T1000 (cell line): ENCODE results near the gene ARAP2.
"Not testable (repeated sequence)": the region's sequence is repeated elsewhere in the genome, so short reads cannot be mapped to it uniquely, and the experiment has no call there.

ENCODE experiments used
- DNase-seq: peaks from one replicate; lab custom pipeline; 2025; ENCODE audit warnings: mixed read lengths; lab: John Stamatoyannopoulos, UW

The ARAP2 gene

GRCh38 chr4:36182315-36182714 lies 62.0 kb downstream of the ARAP2 start:
- not testable (repeated sequence) for DNase-seq

DNA sequence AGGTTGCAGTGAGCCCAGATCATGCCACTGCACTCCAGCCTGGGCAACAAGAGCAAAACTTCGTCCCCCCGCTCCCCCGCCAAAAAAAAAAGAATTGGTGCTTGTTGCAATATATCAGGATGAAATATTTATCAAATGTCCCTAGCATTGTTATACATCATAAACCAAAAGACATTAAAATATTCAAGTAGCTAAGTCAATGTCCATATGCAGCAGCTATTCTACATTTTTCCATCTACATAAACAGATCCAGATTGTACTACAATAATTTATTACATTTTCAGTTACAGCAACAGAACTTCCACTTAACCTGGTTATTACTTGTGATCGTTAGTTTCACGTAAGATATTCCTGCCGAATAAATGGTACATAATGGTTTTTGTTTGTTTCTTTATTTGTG lies 64.1 kb downstream of the ARAP2 start:
- no peak for DNase-seq

GRCh38 chr4:36178484-36178883 lies 65.8 kb downstream of the ARAP2 start:
- no peak for DNase-seq

DNA sequence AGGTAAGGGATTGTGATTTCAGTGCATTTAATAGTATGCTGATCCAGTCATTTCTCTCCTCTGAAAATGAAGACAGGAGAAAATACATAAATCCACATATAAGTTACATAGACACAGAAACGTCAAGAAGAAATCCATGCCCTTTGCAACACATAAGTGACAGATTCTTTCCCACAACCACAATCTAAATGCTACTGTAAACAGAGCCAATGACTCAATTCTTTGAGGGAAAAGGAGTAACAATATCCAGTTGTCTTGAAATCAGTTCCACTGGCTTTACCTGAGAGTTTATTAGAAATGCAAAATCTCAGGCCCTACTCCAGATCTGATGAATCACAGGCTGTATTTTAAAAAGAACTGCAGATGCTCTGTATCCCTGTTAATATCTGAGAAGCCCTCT lies 66.4 kb downstream of the ARAP2 start:
- no peak for DNase-seq

DNA sequence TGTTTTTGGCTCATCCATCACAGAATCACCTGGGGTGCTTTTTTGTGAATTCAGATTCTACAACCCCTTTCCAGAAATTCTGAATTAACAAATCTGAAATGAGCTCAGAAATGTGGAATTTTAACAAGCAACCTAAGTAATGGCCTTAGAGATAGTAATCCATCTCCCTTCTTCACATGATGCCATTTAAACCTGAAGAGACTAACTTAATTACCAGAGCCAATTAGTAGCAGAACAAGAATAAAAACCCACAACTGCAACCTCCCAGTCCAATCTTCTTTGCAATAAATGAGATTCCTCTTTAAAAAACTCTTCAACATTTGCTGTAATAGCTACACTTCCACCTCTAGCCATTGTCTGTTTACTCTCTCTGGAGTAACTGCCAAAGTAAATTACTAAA lies 69.7 kb downstream of the ARAP2 start:
- no peak for DNase-seq

GRCh38 chr4:36173905-36174304 lies 70.4 kb downstream of the ARAP2 start:
- DNase-seq, result no peak

DNA sequence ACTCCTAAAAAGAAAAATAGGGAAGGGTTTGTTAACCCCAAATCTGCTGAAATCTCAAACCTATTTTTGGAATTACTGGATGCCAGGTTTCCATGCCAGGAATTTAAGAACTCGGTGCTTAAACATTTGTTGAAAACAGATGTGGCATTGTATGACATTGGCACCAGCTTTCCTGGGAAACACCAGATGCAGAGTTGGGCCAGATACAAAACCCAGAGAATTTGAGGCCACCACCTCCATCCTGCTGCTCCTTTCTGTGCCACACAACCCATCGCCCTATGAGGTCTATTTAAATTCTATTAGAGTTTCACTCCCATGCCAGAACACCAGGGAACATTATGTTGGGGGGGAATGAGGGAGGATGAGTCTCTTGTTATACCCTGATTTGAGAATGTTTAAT lies 71.7 kb downstream of the ARAP2 start:
- DNase-seq, result no peak

- DNase-seq, result no peak
Measured at GRCh38 chr4:36168127-36168878, 76.0 kb downstream of the ARAP2 start.

- no peak for DNase-seq
Measured at GRCh38 chr4:36165631-36166005, 78.7 kb downstream of the ARAP2 start.

DNA sequence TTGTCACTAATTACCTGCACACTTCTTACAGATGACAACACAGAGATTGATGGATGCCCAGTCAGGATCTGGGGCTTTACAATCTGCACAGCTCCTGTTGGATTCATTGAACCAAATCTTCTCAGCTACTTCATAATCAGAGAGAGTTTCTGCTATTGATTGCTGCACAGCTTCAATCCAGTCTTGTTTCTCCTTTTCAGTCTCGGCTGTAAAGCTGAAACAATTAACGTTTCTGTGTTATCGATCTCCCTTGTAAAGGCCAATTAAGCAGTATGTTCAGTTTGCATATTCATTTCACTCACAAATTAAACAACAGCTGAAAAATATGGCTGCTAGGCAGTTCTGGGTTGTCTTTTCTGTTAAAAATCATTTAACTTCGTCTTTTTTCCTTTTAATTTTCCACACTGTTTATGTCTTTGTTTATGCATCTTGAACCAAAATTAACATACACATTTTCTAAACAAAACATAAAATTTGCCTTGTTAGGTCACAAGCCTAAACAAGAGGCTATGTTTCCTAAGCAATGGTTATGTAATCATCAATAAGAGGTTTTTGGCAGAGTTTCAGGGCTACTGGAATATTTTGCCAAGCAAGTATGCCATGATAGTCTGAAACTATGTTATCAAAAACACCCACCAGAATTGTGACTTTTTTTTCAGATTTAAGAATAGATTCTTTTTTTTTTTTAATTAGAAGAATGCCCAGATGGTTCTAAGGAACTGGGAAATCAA lies 79.2 kb downstream of the ARAP2 start:
- no peak for DNase-seq

DNA sequence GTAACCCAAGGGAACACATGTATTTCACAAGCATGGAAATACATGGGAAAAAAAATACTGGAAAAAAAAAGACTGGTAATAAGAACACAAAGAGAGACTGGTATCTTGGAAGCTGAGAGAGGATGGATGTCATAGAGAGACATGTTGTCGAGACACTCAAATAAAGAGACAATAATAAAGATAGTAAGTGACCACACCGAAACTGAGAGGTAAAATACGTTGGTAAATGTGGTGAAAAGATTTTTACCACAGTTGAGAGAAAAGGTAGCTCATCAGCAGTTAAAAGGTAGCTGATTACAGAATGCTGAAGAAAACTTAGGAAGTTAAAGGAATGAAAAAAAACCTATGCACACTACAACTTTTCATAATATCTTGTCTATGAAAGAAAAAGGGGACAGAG lies 81.1 kb downstream of the ARAP2 start:
- no peak for DNase-seq

DNA sequence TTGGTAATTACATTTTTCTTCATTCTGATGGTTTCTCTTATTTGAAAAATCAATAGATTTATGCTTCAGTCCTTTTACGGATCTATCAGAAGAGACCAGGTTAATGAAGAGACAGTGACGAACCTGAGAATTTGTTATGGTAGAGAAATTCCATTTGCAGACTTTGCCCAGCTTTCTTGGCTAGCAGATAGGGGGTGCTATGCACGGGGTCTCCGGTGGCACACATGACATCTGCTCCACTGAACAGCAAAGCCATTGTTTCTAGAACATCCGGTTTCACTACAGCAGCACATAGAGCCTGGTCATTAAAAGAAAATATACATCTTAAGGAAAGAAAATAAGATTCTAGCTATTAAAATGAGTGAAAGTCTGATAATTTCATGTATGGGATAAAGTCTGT lies 85.1 kb downstream of the ARAP2 start:
- no peak for DNase-seq

DNA sequence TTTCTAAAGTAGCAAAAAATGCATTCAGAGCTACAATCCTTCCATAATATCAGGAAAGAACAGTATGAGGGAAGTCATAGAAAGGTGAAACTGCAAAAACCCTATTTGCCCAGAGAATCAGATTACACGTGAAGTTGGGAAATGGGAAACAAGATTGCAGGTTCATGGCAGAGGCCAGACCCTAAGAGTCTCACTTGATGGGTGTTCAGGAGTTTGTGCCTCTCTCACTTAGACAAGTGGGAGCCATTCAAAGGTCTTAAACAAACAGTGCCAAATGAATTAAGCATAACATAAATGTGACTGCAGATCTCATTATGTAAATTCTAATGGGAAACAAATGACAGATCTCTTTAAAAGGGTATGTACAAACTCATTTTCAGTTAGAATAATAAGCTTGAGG lies 91.6 kb downstream of the ARAP2 start:
- DNase-seq, result no peak

- DNase-seq, result no peak
Measured at GRCh38 chr4:36142504-36142903, 101.8 kb downstream of the ARAP2 start.

DNA sequence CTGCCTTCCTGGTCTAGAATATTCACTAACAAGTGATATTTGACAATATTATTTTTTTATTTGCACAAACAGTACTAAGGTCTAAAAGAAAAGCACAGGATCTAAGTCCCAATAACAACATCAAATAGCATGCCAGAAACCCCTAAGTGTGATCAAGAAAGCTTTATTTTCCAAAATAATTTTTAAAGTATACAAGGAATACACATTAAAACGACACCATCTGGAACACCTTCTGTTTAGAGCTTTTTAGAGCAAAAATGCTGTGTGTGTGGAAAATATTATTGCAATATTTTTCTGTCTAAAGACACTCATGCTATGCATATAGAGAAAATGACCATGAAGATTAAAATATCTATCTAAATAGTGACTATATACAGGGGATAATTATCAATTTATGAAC lies 103.1 kb downstream of the ARAP2 start:
- no peak for DNase-seq

GRCh38 chr4:36140421-36140820 lies 103.9 kb downstream of the ARAP2 start:
- DNase-seq, result no peak

DNA sequence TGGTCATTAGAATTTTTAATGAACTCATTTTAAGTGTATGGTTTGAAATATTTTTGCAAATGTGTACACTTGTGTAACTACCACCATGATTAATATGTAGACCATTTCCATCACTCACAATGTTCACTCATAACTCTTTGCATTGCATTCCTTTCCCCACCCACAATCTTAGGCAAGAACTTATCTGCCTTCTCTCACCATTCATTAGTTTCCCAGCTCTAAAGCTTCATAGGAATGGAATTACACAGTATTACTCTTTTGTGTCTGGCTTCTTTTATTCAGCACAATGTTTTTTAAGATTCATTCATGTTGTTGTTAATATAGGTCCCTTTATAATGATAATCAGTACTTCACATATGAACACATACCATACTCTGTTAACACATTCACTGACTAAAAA lies 106.1 kb downstream of the ARAP2 start:
- no peak for DNase-seq

DNA sequence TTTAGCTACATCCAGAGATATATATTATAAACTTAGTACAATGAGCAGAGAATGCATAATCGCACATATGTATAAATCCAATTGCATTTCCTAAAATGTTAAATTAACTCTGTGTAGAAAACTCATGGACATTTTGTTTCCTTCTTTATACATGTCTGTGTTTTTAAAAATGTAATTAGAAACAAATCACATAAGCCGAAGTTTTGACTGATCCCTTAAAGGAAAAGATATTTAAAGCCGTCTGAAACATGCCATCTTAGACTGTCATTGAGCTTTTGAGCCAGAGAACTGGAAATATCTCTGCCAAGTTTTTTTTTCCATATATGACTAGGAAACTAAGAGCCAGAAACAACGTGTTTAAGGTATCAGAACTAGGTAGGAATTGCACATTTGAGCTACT lies 107.0 kb downstream of the ARAP2 start:
- no peak for DNase-seq

GRCh38 chr4:36133658-36134057 lies 110.7 kb downstream of the ARAP2 start:
- DNase-seq, result no peak

DNA sequence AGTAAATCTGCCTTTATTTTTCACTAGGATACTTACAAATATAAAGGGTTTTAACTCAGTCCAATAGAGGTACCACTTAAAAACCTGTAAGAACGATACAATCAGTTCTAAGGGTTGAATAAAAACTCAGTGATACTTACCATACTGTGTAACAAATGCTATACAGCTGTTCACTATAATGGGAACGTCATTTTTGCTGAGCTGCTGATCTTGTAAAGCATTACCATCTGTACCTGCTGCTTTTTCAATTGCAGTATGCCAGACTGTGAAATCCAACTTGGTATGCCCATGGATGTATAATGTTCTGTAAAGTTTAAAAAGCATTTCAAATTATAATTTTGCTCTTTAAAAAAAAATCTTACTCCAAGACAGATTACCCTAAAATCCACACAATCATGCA lies 111.2 kb downstream of the ARAP2 start:
- DNase-seq, result no peak

- DNase-seq, result no peak
Measured at GRCh38 chr4:36130641-36131040, 113.7 kb downstream of the ARAP2 start.

GRCh38 chr4:36128689-36129088 lies 115.6 kb downstream of the ARAP2 start:
- no peak for DNase-seq

GRCh38 chr4:36123906-36124305 lies 120.4 kb downstream of the ARAP2 start:
- no peak for DNase-seq

DNA sequence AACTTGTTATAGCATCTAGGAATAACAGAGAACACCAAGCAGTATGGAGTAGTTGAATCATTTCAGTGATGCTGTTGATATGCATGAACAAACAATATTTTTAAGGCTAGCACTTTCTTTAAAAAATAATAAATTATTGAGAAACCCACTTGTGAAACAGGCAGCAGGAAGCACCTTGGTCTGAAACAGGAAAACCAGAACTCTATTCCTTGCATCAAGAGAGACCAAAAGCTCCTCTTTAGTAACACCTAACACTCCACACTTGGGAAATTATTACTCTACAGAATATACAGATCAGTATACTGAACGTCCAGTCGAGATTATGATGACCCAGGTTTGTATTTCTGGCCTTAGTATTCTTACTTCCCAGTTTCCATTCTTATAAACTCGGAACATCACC lies 129.0 kb downstream of the ARAP2 start:
- no peak for DNase-seq
